NCI-H510A treated with DMSO at 0.1 percent for 48 hours (cell line): ENCODE data around the gene SLC16A2.
A peak's percentile ranks its signal among the peaks of the same experiment; 100 is the strongest.
"Not testable (repeated sequence)": the region's sequence is repeated elsewhere in the genome, so short reads cannot be mapped to it uniquely, and the experiment has no call there.

Experiments used
- DNase-seq: peaks from one replicate; lab custom pipeline; 2025; lab: John Stamatoyannopoulos, UW

SLC16A2 gene

GRCh38 chrX:74446876-74447275 is 25.6 kb downstream of the SLC16A2 start:
- DNase-seq = no peak

GRCh38 chrX:74448669-74449068 is 27.4 kb downstream of the SLC16A2 start:
- DNase-seq = no peak

- DNase-seq = peak; percentile 1
Observed at GRCh38 chrX:74449322-74449936, 28.1 kb downstream of the SLC16A2 start.

GRCh38 chrX:74449937-74450330 is 28.6 kb downstream of the SLC16A2 start:
- DNase-seq = no peak

- no peak for DNase-seq
Observed at GRCh38 chrX:74450803-74451449, 29.6 kb downstream of the SLC16A2 start.

GRCh38 chrX:74451450-74452198 is 30.3 kb downstream of the SLC16A2 start:
- DNase-seq = no peak

GRCh38 chrX:74452199-74452481 is 30.8 kb downstream of the SLC16A2 start:
- DNase-seq = no peak

- no peak for DNase-seq
Observed at GRCh38 chrX:74453178-74453577, 31.9 kb downstream of the SLC16A2 start.

GRCh38 chrX:74454233-74454632 is 32.9 kb downstream of the SLC16A2 start:
- not testable (repeated sequence) for DNase-seq

- DNase-seq = no peak
Observed at GRCh38 chrX:74458736-74459135, 37.4 kb downstream of the SLC16A2 start.

GRCh38 chrX:74461384-74461783 is 40.1 kb downstream of the SLC16A2 start:
- no peak for DNase-seq

- no peak for DNase-seq
Observed at GRCh38 chrX:74464722-74465121, 43.4 kb downstream of the SLC16A2 start.

GRCh38 chrX:74465424-74465823 is 44.1 kb downstream of the SLC16A2 start:
- no peak for DNase-seq

- no peak for DNase-seq
Observed at GRCh38 chrX:74467656-74468055, 46.4 kb downstream of the SLC16A2 start.

GRCh38 chrX:74473116-74473515 is 51.8 kb downstream of the SLC16A2 start:
- not testable (repeated sequence) for DNase-seq

- no peak for DNase-seq
Observed at GRCh38 chrX:74490247-74490646, 69.0 kb downstream of the SLC16A2 start.

GRCh38 chrX:74492720-74493201 is 71.5 kb downstream of the SLC16A2 start:
- DNase-seq = no peak

GRCh38 chrX:74493806-74494205 is 72.5 kb downstream of the SLC16A2 start:
- no peak for DNase-seq

GRCh38 chrX:74498924-74499323 is 77.6 kb downstream of the SLC16A2 start:
- no peak for DNase-seq

GRCh38 chrX:74500067-74500466 is 78.8 kb downstream of the SLC16A2 start:
- DNase-seq = no peak

- DNase-seq = no peak
Observed at GRCh38 chrX:74500555-74500954, 79.3 kb downstream of the SLC16A2 start.

- DNase-seq = no peak
Observed at GRCh38 chrX:74505437-74505836, 84.1 kb downstream of the SLC16A2 start.
